Measurements from ENCODE around the gene OOEP.

GRCh38 chr6:73400656-73401055 lies 31.0 kb upstream of the OOEP start:
- TF ChIP-seq CTCF (IDR thresholded peaks at IDR 0.05 in 4 of 5, conservative IDR thresholded peaks at IDR 0.05 in 1 of 5) (no peak), POLR2A (IDR thresholded peaks at IDR 0.05) (no peak)
